Medulla oblongata (tissue), 1 donor: Measurements from ENCODE around the gene C1QTNF2.
A peak's percentile ranks its signal among the peaks of the same experiment; 100 is the strongest.

Experiments used
- DNase-seq: peaks from one replicate; pipeline ENCODE4 v3.0.0-alpha.2; 2015; ENCODE audit errors: extremely low spot score

Gene C1QTNF2

GRCh38 chr5:160369990-160370712 is at the start of gene C1QTNF2:
TSS of gene C1QTNF2 (minus strand) at chr5:160370626. CDS start at chr5:160355011, 15,615 bp downstream.
- DNase-seq, result peak; percentile 18

GRCh38 chr5:160420331-160420610 is 49.8 kb upstream of the C1QTNF2 start:
- DNase-seq, result no peak

- DNase-seq, result peak; percentile 17
Measured at GRCh38 chr5:160419458-160420330, 49.3 kb upstream of the C1QTNF2 start.

GRCh38 chr5:160418561-160419457 is 48.4 kb upstream of the C1QTNF2 start, which contains the start of gene SLU7:
TSS of gene SLU7 (minus strand) at chr5:160419081. CDS start at chr5:160415294, 3,787 bp downstream.
- DNase-seq, result peak; percentile 95

- DNase-seq, result peak; percentile 96
Measured at GRCh38 chr5:160399402-160400353, 29.3 kb upstream of the C1QTNF2 start, which contains the start of gene FAM200C. TSS of gene FAM200C (minus strand) at chr5:160400054. CDS start at chr5:160395490, 4,564 bp downstream.

GRCh38 chr5:160398806-160399205 is 28.4 kb upstream of the C1QTNF2 start:
- no peak for DNase-seq

GRCh38 chr5:160397492-160397891 is 27.1 kb upstream of the C1QTNF2 start:
- DNase-seq, result no peak

- DNase-seq, result no peak
Measured at GRCh38 chr5:160395111-160395510, 24.7 kb upstream of the C1QTNF2 start.

GRCh38 chr5:160390787-160391696 is 20.6 kb upstream of the C1QTNF2 start:
- DNase-seq, result peak; percentile 34

GRCh38 chr5:160387445-160387844 is 17.0 kb upstream of the C1QTNF2 start:
- no peak for DNase-seq

- no peak for DNase-seq
Measured at GRCh38 chr5:160385496-160385895, 15.1 kb upstream of the C1QTNF2 start.

GRCh38 chr5:160384681-160385080 is 14.3 kb upstream of the C1QTNF2 start:
- DNase-seq, result no peak

- DNase-seq, result no peak
Measured at GRCh38 chr5:160382346-160382745, 11.9 kb upstream of the C1QTNF2 start.

- no peak for DNase-seq
Measured at GRCh38 chr5:160380041-160380440, 9.6 kb upstream of the C1QTNF2 start.

- DNase-seq, result no peak
Measured at GRCh38 chr5:160379511-160379910, 9.1 kb upstream of the C1QTNF2 start.

- DNase-seq, result no peak
Measured at GRCh38 chr5:160378330-160378729, 7.9 kb upstream of the C1QTNF2 start.

- no peak for DNase-seq
Measured at GRCh38 chr5:160377651-160378050, 7.2 kb upstream of the C1QTNF2 start.

- no peak for DNase-seq
Measured at GRCh38 chr5:160376416-160376815, 6.0 kb upstream of the C1QTNF2 start.

GRCh38 chr5:160375701-160376100 is 5.3 kb upstream of the C1QTNF2 start:
- no peak for DNase-seq

GRCh38 chr5:160375166-160375565 is 4.7 kb upstream of the C1QTNF2 start:
- no peak for DNase-seq
